Bronchial epithelial cell (primary cell): ENCODE measurements around the gene LYZL6. TPM values are rescaled to one million over a fixed set of nuclear protein-coding genes. Genes with fewer than 3 reads are reported as not detected.

Experiments
- DNase-seq: peaks from one replicate; pipeline ENCODE4 v3.0.0-alpha.2; 2010; ENCODE audit warnings: low read depth
- FAIRE-seq: peaks from 2 replicates; lab custom pipeline; 2011; peaks lifted over from hg19 to GRCh38; lab: Jason Lieb, UNC
- H3K27me3 ChIP-seq: 2 replicates; pipeline ENCODE4 v1.5.1; 2011; ENCODE audit warnings: low read length; ENCODE audit not compliant: control insufficient read depth, insufficient read depth
- H3K36me3 ChIP-seq: 2 replicates; pipeline ENCODE4 v1.5.1; 2011; ENCODE audit warnings: low read length; ENCODE audit not compliant: control insufficient read depth, insufficient read depth
- H3K4me3 ChIP-seq: 2 replicates; pipeline ENCODE4 v1.5.1; 2011; ENCODE audit warnings: mild to moderate bottlenecking, low read depth, low read length, control low read depth
- total RNA-seq: library from RNA; depleted of rRNA; stranded (reverse); fragments of >200 nt; gene quantifications from 2 replicates; pipeline ENCODE4 v1.2.1, GENCODE V29; 2014
- TF ChIP-seq, protein P1 (sequence below): IDR thresholded peaks from 2 replicates; pipeline ENCODE4 v1.5.1; 2011; ENCODE audit warnings: mild to moderate bottlenecking, moderate library complexity, low read length, control low read depth, inconsistent platforms; ENCODE audit not compliant: insufficient read depth, severe bottlenecking

The LYZL6 gene, protein sequence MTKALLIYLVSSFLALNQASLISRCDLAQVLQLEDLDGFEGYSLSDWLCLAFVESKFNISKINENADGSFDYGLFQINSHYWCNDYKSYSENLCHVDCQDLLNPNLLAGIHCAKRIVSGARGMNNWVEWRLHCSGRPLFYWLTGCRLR
- not detected in 2 replicates for total RNA-seq

DNA sequence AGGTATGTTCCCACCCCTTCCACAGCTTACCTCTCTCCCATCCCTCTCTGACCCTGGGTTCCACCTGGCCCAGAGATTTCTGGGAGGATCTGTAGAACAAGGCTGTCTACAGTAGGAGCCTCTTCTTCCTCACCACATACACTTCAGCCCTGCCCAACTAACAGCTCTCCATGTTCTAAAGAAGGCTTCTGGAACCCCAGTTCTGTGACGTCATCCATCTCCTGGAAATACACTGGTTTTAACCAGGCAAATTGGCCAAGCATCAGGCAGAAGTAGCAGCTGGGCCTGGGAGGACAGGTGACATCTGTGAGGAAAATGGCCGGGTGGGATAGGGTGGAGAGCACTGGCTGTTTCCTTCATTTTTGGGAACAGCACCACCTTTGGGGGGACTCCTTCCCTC is at the start of gene LYZL6:
Gene LYZL6, minus strand, starts transcription at position 177 of the 400 bp plus-strand sequence. CDS start 4,357 bp downstream, outside the sequence.
- Histone ChIP-seq H3K36me3 (no peaks in the 10 kb centered on the region), H3K27me3 (no peaks in the 10 kb centered on the region), H3K4me3 (no peak within 1 kb of the TSS)
- TF ChIP-seq, protein P1, sequence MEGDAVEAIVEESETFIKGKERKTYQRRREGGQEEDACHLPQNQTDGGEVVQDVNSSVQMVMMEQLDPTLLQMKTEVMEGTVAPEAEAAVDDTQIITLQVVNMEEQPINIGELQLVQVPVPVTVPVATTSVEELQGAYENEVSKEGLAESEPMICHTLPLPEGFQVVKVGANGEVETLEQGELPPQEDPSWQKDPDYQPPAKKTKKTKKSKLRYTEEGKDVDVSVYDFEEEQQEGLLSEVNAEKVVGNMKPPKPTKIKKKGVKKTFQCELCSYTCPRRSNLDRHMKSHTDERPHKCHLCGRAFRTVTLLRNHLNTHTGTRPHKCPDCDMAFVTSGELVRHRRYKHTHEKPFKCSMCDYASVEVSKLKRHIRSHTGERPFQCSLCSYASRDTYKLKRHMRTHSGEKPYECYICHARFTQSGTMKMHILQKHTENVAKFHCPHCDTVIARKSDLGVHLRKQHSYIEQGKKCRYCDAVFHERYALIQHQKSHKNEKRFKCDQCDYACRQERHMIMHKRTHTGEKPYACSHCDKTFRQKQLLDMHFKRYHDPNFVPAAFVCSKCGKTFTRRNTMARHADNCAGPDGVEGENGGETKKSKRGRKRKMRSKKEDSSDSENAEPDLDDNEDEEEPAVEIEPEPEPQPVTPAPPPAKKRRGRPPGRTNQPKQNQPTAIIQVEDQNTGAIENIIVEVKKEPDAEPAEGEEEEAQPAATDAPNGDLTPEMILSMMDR: no peak
- DNase-seq (no peak), FAIRE-seq (no peak)

DNA sequence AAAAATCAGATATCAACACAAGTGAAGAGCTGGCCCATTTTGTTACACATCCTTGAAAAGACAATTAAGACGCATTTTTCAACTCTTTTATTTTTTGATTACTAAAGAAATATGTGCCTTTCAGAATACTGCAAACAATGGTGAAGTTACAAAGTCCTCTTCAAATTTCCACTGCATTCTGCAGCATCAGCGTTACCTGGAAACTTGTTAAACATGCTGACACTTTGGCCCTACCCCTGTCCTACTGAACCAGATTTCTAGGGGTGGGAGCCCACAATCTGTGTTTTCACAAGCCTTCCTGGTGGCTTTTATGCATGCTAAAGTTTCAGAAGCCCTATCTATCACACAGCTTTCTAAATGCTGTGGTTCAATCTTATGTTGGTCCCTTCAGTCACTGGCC is 47.6 kb upstream of the LYZL6 start:
- TF ChIP-seq, protein P1: no peak

DNA sequence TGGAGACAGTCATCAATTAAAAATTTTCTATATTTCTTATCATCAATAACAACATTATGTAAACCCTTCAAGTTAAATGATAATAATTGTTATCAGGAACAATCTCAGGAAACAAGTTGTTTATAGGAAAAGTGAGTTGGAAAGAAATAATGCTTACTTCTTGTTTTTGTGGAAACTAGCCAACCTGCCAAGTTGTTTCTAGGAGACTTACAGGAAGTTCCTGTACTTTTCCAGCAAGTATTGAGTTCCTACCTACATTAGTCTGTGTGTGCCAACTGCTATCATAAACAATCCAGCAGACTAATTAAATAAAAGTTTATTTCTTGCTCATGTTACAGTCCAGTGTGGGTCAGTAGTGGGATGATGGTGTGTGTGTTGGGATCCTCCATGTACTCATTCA is 44.7 kb upstream of the LYZL6 start:
- DNase-seq (no peak), FAIRE-seq (no peak)
- TF ChIP-seq, protein P1: no peak
- no peaks in the 10 kb centered on the region for H3K27me3 ChIP-seq
- no peak overlapping the region for H3K4me3 ChIP-seq
- no peaks in the 10 kb centered on the region for H3K36me3 ChIP-seq

More for the DNA sequence above, 47.6 kb upstream of the LYZL6 start:
- H3K36me3 ChIP-seq: no peaks in the 10 kb centered on the region
- FAIRE-seq: no peak
- H3K4me3 ChIP-seq: no peak overlapping the region
- no peaks in the 10 kb centered on the region for H3K27me3 ChIP-seq
- no peak for DNase-seq

DNA sequence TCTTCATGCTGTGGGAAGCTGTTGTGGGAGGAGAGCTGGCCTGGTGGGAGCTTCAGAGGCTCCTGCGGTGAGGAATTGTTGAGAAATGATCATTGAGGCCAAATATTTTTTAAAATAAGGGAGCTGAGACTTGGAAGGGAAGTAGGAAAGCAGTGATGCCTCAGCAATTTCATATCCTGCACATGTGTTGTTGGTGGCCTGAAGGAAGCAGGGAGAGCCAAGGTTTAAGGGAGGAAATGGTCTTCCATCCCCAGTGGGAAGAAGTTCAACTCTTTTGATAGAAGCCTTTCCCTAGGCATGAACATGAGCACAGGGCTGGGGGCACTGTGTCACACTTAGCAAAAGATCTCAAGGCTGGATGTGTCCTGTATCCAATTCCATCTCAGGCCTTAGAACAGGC is 43.1 kb upstream of the LYZL6 start, which contains the start of gene CCL14:
Gene CCL14, minus strand, starts transcription at position 87 of the 400 bp plus-strand sequence. Its CDS starts 80 bp downstream, at position 7.
- TF ChIP-seq, protein P1: no peak
- no peak within 1 kb of the TSS for H3K4me3 ChIP-seq
- H3K36me3 ChIP-seq: no peaks in the 10 kb centered on the region
- FAIRE-seq (no peak), DNase-seq (no peak)
- H3K27me3 ChIP-seq: no peaks in the 10 kb centered on the region

DNA sequence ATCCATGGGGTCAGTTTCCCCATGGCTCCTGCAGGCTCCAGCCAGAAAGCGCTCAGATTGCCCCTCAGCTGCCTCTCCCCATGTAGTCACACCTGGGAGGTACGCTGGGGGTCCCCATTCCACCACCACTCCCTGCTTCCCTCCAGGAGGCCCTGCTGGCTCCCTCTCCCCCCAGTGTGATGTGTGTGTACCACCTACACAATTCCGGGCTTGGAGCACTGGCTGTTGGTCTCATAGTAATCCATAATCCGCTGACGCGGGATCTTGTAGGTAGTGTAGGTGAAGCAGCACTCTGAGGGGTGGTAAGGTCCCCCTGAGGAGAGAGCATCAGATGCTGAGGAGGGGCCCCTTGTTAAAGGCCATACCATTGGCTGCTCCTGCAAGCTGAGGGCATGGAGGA is 40.6 kb upstream of the LYZL6 start:
- DNase-seq (no peak), FAIRE-seq (no peak)
- Histone ChIP-seq H3K36me3 (no peaks in the 10 kb centered on the region), H3K4me3 (no peak overlapping the region), H3K27me3 (no peaks in the 10 kb centered on the region)
- TF ChIP-seq, protein P1: no peak
